Measurements from ENCODE around the gene VEZF1.

Gene VEZF1

GRCh38 chr17:57935833-57936807 lies 51.9 kb downstream of the VEZF1 start:
- Mint-ChIP-seq H3K27me3 (no peaks in the 10 kb centered on the region), H3K27ac (no peak overlapping the region), H3K9me3 (no peaks in the 10 kb centered on the region), H3K4me3 (no peak overlapping the region), H3K36me3 (no peaks in the 10 kb centered on the region), H3K4me1 (peaks cover 16% of the 10 kb centered on the region)

- Mint-ChIP-seq H3K27ac (no peak overlapping the region), H3K9me3 (no peaks in the 10 kb centered on the region), H3K4me3 (no peak overlapping the region), H3K27me3 (peaks cover 1% of the 10 kb centered on the region), H3K36me3 (no peaks in the 10 kb centered on the region), H3K4me1 (no peaks in the 10 kb centered on the region)
These were observed 56.4 kb downstream of the VEZF1 start for GRCh38 chr17:57931488-57932137.

- H3K9me3 Mint-ChIP-seq: no peaks in the 10 kb centered on the region
- peaks cover 1% of the 10 kb centered on the region for H3K27me3 Mint-ChIP-seq
- no peaks in the 10 kb centered on the region for H3K36me3 Mint-ChIP-seq
- H3K4me1 Mint-ChIP-seq: no peaks in the 10 kb centered on the region
- H3K4me3 Mint-ChIP-seq: no peak overlapping the region
- no peak overlapping the region for H3K27ac Mint-ChIP-seq
These were observed 57.8 kb downstream of the VEZF1 start for GRCh38 chr17:57930239-57930638.

GRCh38 chr17:57929386-57929785 lies 58.7 kb downstream of the VEZF1 start:
- H3K9me3 Mint-ChIP-seq: no peaks in the 10 kb centered on the region
- peaks cover 1% of the 10 kb centered on the region for H3K27me3 Mint-ChIP-seq
- H3K4me3 Mint-ChIP-seq: no peak overlapping the region
- no peaks in the 10 kb centered on the region for H3K36me3 Mint-ChIP-seq
- no peak overlapping the region for H3K27ac Mint-ChIP-seq
- H3K4me1 Mint-ChIP-seq: no peaks in the 10 kb centered on the region

- H3K27ac Mint-ChIP-seq: no peak overlapping the region
- no peaks in the 10 kb centered on the region for H3K4me1 Mint-ChIP-seq
- H3K27me3 Mint-ChIP-seq: peaks cover 1% of the 10 kb centered on the region
- H3K4me3 Mint-ChIP-seq: no peak overlapping the region
- no peaks in the 10 kb centered on the region for H3K36me3 Mint-ChIP-seq
- no peaks in the 10 kb centered on the region for H3K9me3 Mint-ChIP-seq
These were observed 59.1 kb downstream of the VEZF1 start for GRCh38 chr17:57928928-57929327.

- peaks cover 1% of the 10 kb centered on the region for H3K27me3 Mint-ChIP-seq
- no peak overlapping the region for H3K27ac Mint-ChIP-seq
- H3K4me3 Mint-ChIP-seq: no peak overlapping the region
- no peaks in the 10 kb centered on the region for H3K36me3 Mint-ChIP-seq
- no peaks in the 10 kb centered on the region for H3K4me1 Mint-ChIP-seq
- H3K9me3 Mint-ChIP-seq: no peaks in the 10 kb centered on the region
These were observed 60.9 kb downstream of the VEZF1 start for GRCh38 chr17:57927048-57927723.

- Mint-ChIP-seq H3K27ac (no peak overlapping the region), H3K9me3 (no peaks in the 10 kb centered on the region), H3K27me3 (peaks cover 1% of the 10 kb centered on the region), H3K36me3 (no peaks in the 10 kb centered on the region), H3K4me1 (no peaks in the 10 kb centered on the region), H3K4me3 (no peak overlapping the region)
These were observed 61.4 kb downstream of the VEZF1 start for GRCh38 chr17:57926723-57927047.

- H3K9me3 Mint-ChIP-seq: no peaks in the 10 kb centered on the region
- H3K36me3 Mint-ChIP-seq: no peaks in the 10 kb centered on the region
- no peak overlapping the region for H3K4me3 Mint-ChIP-seq
- H3K27me3 Mint-ChIP-seq: peaks cover 1% of the 10 kb centered on the region
- H3K4me1 Mint-ChIP-seq: no peaks in the 10 kb centered on the region
- H3K27ac Mint-ChIP-seq: no peak overlapping the region
These were observed 62.6 kb downstream of the VEZF1 start for GRCh38 chr17:57925361-57925990.

GRCh38 chr17:57924677-57925076 lies 63.4 kb downstream of the VEZF1 start:
- Mint-ChIP-seq H3K27ac (no peak overlapping the region), H3K4me3 (no peak overlapping the region), H3K27me3 (peaks cover 1% of the 10 kb centered on the region), H3K4me1 (no peaks in the 10 kb centered on the region), H3K9me3 (no peaks in the 10 kb centered on the region), H3K36me3 (no peaks in the 10 kb centered on the region)

All from activated naive CD4-positive, alpha-beta T cell treated with anti-CD3 and anti-CD28 coated beads, Interleukin-2, amount 50 U/mL, for 24 hours (primary cell).